Ovary (tissue), 9 donors: ENCODE data around the gene DIP2C. TPM values are rescaled to one million over a fixed set of nuclear protein-coding genes. Genes with fewer than 3 reads are reported as not detected.

Source experiments
- DNase-seq, 5 donors: peaks; one replicate each; pipeline ENCODE4 v3.0.0-alpha.2; 2019 to 2020
- H3K27ac ChIP-seq, 2 donors: fragments of 200-600 bp; one replicate each; pipeline versions ENCODE4 v1.5.1 to v1.8.0; 2019 to 2022
- H3K27me3 ChIP-seq: fragments of 200-600 bp; one replicate; pipeline ENCODE4 v1.8.0; 2022
- H3K36me3 ChIP-seq: fragments of 200-600 bp; sonication (generic); one replicate; pipeline ENCODE4 v1.5.1; 2019
- H3K4me1 ChIP-seq: one replicate; pipeline ENCODE4 v1.8.1; 2013; ENCODE audit warnings: mild to moderate bottlenecking, moderate library complexity; ENCODE audit not compliant: insufficient read depth
- H3K4me3 ChIP-seq: fragments of 200-600 bp; sonication (generic); one replicate; pipeline ENCODE4 v1.5.1; 2017
- H3K9me3 ChIP-seq, 2 donors: fragments of 200-600 bp in 1 of 2; sonication (generic) in 1 of 2; one replicate each; pipeline versions ENCODE4 v1.5.1 to v1.8.1; 2013 to 2019; ENCODE audit warnings: mild to moderate bottlenecking in 1 of 2, moderate library complexity in 1 of 2
- EP300 ChIP-seq: sonication (generic); formaldehyde crosslinking; IDR thresholded peaks from one replicate; pipeline ENCODE4 v1.6.1; 2017; ENCODE audit warnings: antibody characterized with exemption
- POLR2A ChIP-seq: fragments of 450-650 bp; IDR thresholded peaks from one replicate; pipeline ENCODE4 v1.6.1; 2017; ENCODE audit warnings: antibody characterized with exemption, mild to moderate bottlenecking, moderate library complexity
- WGBS, 3 donors: extraction: QIAGEN DNeasy Blood & Tissue Kit in 1 of 3; methylation state at CpG; one replicate each; pipeline versions ENCODE4 v1.1.5 to v1.1.7; 2013 to 2017; 5-methylcytosine and 5-hydroxymethylcytosine counted together
- intact Hi-C, 4 donors: fragments of 100-400 bp; cut with DNase I; formaldehyde crosslinking; loops; one replicate each; pipeline versions ENCODE4 v1.11.0 to v1.15.1; 2022 to 2023
- polyA plus RNA-seq, 2 donors: library from polyadenylated mRNA; stranded (reverse); fragments of 200-250 nt in 1 of 2; fragments of 350-450 nt in 1 of 2; fragmentation: Illumina TruSeq in 1 of 2; extraction: RNeasy Lipid Tissue Mini Kit (QIAGEN cat#74804) in 1 of 2; gene quantifications; one replicate each; pipeline ENCODE4 v1.2.3, GENCODE V29; 2013 to 2014
- total RNA-seq, 7 donors: library from RNA; depleted of rRNA in 2 of 7; stranded (reverse); fragments of >200 nt in 2 of 7; fragmentation: NEBNext Ultra II Directional in 3 of 7; extraction: Animal tissue kit (Norgen Biotek cat#: 25700) in 3 of 7; gene quantifications; one replicate each; pipeline versions ENCODE4 v1.1.0 to v1.2.4, GENCODE V29; 2016 to 2023
- TF ChIP-seq, protein P1 (sequence below), 3 donors: fragments of 450-650 bp in 2 of 3; fragments of 200-600 bp in 1 of 3; IDR thresholded peaks; one replicate each; pipeline versions ENCODE4 v1.5.1 to v1.8.0; 2016 to 2022; ENCODE audit warnings: antibody characterized with exemption in 3 of 3, mild to moderate bottlenecking in 1 of 3
- donor health status: DM: no; HTN: no; CAD: no; lungs with moderate emphysema.
- donor health status: DM: no; HTN: no; CAD: no.
- donor health status: Bipolar disorder and iron deficiency.
- donor health status: DM: yes; HTN: yes; CAD: no.
- donor health status: DM: no; HTN: no; CAD: no.
- donor health status: DM: yes; HTN: yes; CAD: no.

Gene DIP2C
- total and polyA plus RNA-seq, 9 donors: 10.1 to 29.4 (median 22.2) TPM

GRCh38 chr10:664301-664700, 25.2 kb downstream of the DIP2C start:
- 94 to 97% (median 96%) methylated on average over 7 of the region's 7 CpGs for WGBS, 3 donors
- Histone ChIP-seq H3K27me3 (no peaks in the 10 kb centered on the region), H3K27ac (no peak overlapping the region), H3K9me3 (no peaks in the 10 kb centered on the region), H3K36me3 (no peaks in the 10 kb centered on the region), H3K4me3 (no peak overlapping the region), H3K4me1 (peaks cover 15% of the 10 kb centered on the region)
- intact Hi-C loops: no loop called here
- TF ChIP-seq EP300: no peak
- no peak for TF ChIP-seq POLR2A
- TF ChIP-seq, protein P1, sequence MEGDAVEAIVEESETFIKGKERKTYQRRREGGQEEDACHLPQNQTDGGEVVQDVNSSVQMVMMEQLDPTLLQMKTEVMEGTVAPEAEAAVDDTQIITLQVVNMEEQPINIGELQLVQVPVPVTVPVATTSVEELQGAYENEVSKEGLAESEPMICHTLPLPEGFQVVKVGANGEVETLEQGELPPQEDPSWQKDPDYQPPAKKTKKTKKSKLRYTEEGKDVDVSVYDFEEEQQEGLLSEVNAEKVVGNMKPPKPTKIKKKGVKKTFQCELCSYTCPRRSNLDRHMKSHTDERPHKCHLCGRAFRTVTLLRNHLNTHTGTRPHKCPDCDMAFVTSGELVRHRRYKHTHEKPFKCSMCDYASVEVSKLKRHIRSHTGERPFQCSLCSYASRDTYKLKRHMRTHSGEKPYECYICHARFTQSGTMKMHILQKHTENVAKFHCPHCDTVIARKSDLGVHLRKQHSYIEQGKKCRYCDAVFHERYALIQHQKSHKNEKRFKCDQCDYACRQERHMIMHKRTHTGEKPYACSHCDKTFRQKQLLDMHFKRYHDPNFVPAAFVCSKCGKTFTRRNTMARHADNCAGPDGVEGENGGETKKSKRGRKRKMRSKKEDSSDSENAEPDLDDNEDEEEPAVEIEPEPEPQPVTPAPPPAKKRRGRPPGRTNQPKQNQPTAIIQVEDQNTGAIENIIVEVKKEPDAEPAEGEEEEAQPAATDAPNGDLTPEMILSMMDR (IDR thresholded peaks at IDR 0.05): no peak
- DNase-seq: peak in 1 of 5 donors; percentile 7

GRCh38 chr10:663831-664251, 25.6 kb downstream of the DIP2C start:
- no peak overlapping the region for H3K27ac ChIP-seq
- H3K9me3 ChIP-seq: no peaks in the 10 kb centered on the region
- DNase-seq: peak in 1 of 5 donors; percentile 18
- TF ChIP-seq POLR2A (no peak), EP300 (no peak)
- TF ChIP-seq, protein P1 (IDR thresholded peaks at IDR 0.05): no peak
- peaks cover 12% of the 10 kb centered on the region for H3K4me1 ChIP-seq
- intact Hi-C loops: no loop called here
- H3K36me3 ChIP-seq: no peaks in the 10 kb centered on the region
- 76 to 79% (median 77%) methylated on average over 13 of the region's 13 CpGs for WGBS, 3 donors
- H3K27me3 ChIP-seq: no peaks in the 10 kb centered on the region
- no peak overlapping the region for H3K4me3 ChIP-seq

DNA sequence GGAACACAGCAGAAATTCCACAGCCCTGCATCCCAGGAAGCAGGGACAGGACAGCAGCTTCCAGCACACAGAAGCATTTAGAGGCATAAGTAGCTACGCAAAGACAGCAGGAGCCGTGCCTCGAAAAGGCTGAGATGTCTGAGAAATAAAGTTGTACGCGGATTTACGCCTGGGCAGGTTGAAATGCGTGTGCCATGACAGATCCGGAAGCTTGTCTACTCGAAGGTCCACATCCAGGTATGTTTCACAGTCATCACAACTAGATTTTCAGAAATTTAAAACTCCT, 26.1 kb downstream of the DIP2C start:
- TF ChIP-seq, protein P1 (IDR thresholded peaks at IDR 0.05): no peak
- TF ChIP-seq EP300 (no peak), POLR2A (no peak)
- no peak overlapping the region for H3K4me3 ChIP-seq
- whole genome bisulfite sequencing, 3 donors: 92 to 94% (median 92%) methylated on average over 9 of the region's 9 CpGs
- H3K4me1 ChIP-seq: peaks cover 11% of the 10 kb centered on the region
- H3K9me3 ChIP-seq: no peaks in the 10 kb centered on the region
- H3K27me3 ChIP-seq: no peaks in the 10 kb centered on the region
- intact Hi-C loops: no loop called here
- DNase-seq: no peak
- no peak overlapping the region for H3K27ac ChIP-seq
- H3K36me3 ChIP-seq: no peaks in the 10 kb centered on the region

DNA sequence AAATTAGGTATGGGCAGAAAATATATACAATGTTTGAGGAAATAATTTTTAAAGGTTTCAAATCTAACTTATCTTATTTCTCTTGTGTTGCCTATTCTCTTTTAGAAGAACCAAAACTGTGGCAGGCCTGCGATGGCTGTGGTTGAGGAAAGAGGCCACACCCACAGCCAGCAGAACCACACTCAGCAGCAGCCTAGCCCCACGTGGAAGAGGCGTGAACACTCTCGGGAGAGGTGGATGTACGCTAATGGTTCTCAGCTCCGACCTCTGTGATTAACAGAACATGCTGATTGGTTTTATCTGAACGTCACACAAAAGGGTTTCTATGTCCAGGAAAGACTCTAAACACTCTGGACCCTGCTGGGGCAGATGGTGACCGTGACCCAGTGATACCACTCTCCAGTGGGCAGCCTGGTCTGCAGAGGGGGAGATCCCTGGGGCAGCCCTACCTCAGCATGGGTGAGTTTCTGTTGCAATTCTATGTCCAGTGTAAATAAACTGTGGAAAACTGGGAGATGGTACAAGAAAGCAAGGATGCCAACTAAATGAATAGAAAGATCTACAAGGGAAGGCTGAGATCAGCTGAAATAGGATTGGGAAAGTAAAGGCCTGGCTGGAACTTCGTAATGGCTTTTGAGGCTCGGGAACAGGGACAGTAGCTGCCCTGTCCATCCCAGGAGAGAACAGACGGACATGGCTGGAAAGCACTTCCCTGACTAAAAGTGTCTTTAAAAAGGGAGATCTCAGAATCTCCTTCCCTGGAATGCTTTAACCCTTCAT, 26.6 kb downstream of the DIP2C start:
- WGBS, 3 donors: 81 to 86% (median 82%) methylated on average over 11 of the region's 11 CpGs
- Histone ChIP-seq H3K36me3 (no peaks in the 10 kb centered on the region), H3K4me3 (no peak overlapping the region), H3K9me3 (no peaks in the 10 kb centered on the region), H3K4me1 (peaks cover 11% of the 10 kb centered on the region), H3K27ac (no peak overlapping the region), H3K27me3 (no peaks in the 10 kb centered on the region)
- peak in 1 of 5 donors; percentile 17 for DNase-seq
- TF ChIP-seq EP300: no peak
- TF ChIP-seq, protein P1 (IDR thresholded peaks at IDR 0.05): no peak
- TF ChIP-seq POLR2A: no peak
- intact Hi-C loops: no loop called here
